ENCODE results near the gene DRG1.
A peak's percentile ranks its signal among the peaks of the same experiment; 100 is the strongest.
"Not testable (repeated sequence)": the region's sequence is repeated elsewhere in the genome, so short reads cannot be mapped to it uniquely, and the experiment has no call there.

The DRG1 gene

GRCh38 chr22:31442768-31443489, 43.5 kb downstream of the DRG1 start:
- DNase-seq (ENCODE audit: low spot score), result no peak

GRCh38 chr22:31443516-31443915, 44.1 kb downstream of the DRG1 start:
- no peak for DNase-seq (ENCODE audit: low spot score)

- DNase-seq (ENCODE audit: low spot score), result no peak
Measured at GRCh38 chr22:31445642-31446041, 46.2 kb downstream of the DRG1 start.

GRCh38 chr22:31446208-31446607, 46.8 kb downstream of the DRG1 start:
- DNase-seq (ENCODE audit: low spot score), result no peak

GRCh38 chr22:31446767-31447166, 47.4 kb downstream of the DRG1 start:
- no peak for DNase-seq (ENCODE audit: low spot score)

- DNase-seq (ENCODE audit: low spot score), result no peak
Measured at GRCh38 chr22:31447337-31447736, 47.9 kb downstream of the DRG1 start.

- DNase-seq (ENCODE audit: low spot score), result no peak
Measured at GRCh38 chr22:31448382-31448781, 49.0 kb downstream of the DRG1 start.

GRCh38 chr22:31449506-31449905, 50.1 kb downstream of the DRG1 start:
- DNase-seq (ENCODE audit: low spot score), result no peak

- peak; percentile 62 for DNase-seq (ENCODE audit: low spot score)
Measured at GRCh38 chr22:31451709-31452571, 52.5 kb downstream of the DRG1 start.

- no peak for DNase-seq (ENCODE audit: low spot score)
Measured at GRCh38 chr22:31461699-31462098, 62.3 kb downstream of the DRG1 start.

GRCh38 chr22:31465307-31465706, 65.9 kb downstream of the DRG1 start:
- DNase-seq (ENCODE audit: low spot score), result no peak

GRCh38 chr22:31474743-31475142, 75.3 kb downstream of the DRG1 start:
- DNase-seq (ENCODE audit: low spot score), result peak; percentile 74

- DNase-seq (ENCODE audit: low spot score), result no peak
Measured at GRCh38 chr22:31475800-31476199, 76.4 kb downstream of the DRG1 start.

GRCh38 chr22:31477329-31477728, 77.9 kb downstream of the DRG1 start:
- no peak for DNase-seq (ENCODE audit: low spot score)

- DNase-seq (ENCODE audit: low spot score), result no peak
Measured at GRCh38 chr22:31481129-31481528, 81.7 kb downstream of the DRG1 start.

GRCh38 chr22:31482470-31482869, 83.1 kb downstream of the DRG1 start:
- DNase-seq (ENCODE audit: low spot score), result not testable (repeated sequence)

Data from AG08395 (cell line).